ENCODE measurements around the gene ZNF512B.

GRCh38 chr20:63956664-63957003 lies 13.1 kb downstream of the ZNF512B start:
- TF ChIP-seq CTCF (IDR thresholded peaks at IDR 0.05), result no peak
- TF ChIP-seq POLR2A (IDR thresholded peaks at IDR 0.05; ENCODE audit: low read depth), result no peak
